ENCODE data around the gene MINDY2.

GRCh38 chr15:58795825-58796224 lies 24.7 kb downstream of the MINDY2 start:
- TF ChIP-seq TAF1 (IDR thresholded peaks at IDR 0.05; ENCODE audit: low read depth, low read length), result no peak
- no peak for TF ChIP-seq POLR2AphosphoS5 (IDR thresholded peaks at IDR 0.05; ENCODE audit: low read depth, low read length)

All from GM12891 (cell line).